K562 (cell line): ENCODE data around the gene CASTOR1. TPM values are rescaled to one million over a fixed set of nuclear protein-coding genes. Genes with fewer than 3 reads are reported as not detected.

ENCODE experiments used
- ATAC-seq: fragments of 200-7000 bp; cut with Tn5 transposase; 3 replicates; pipeline ENCODE4 v1.9.1; 2020; ENCODE audit warnings: moderate library complexity
- BruUV-seq: library from RNA; stranded (reverse); fragments of 400-500 nt; replicated peaks from 2 replicates; lab custom pipeline; 2021; lab: Mats Ljungman, UMichigan
- CTCF ChIA-PET: fragments of 300-600 bp; formaldehyde crosslinking; extraction: SDS; loops from one replicate; lab custom pipeline; 2021; ENCODE audit warnings: low intra/inter-chr PET ratio; lab: Yijun Ruan, JAX
- POLR2A ChIA-PET: fragments of 300-600, 350-650 bp; sonication (Branson Sonifier 250); formaldehyde crosslinking; extraction: SDS; loops from one replicate; lab custom pipeline; 2021; ENCODE audit warnings: antibody characterized with exemption, inconsistent platforms; lab: Yijun Ruan, JAX
- DNase-seq, 4 experiments: peaks; one replicate each; pipeline versions ENCODE4 v3.0.0 to v3.0.0-alpha.2; 2011 to 2018; ENCODE audit warnings: low spot score in 3 of 4, mixed read lengths in 3 of 4; ENCODE audit errors: extremely low read depth in 1 of 4
- FAIRE-seq: peaks from 2 replicates; lab custom pipeline; 2011; peaks lifted over from hg19 to GRCh38; lab: Jason Lieb, UNC
- H2AFZ ChIP-seq: 2 replicates; pipeline ENCODE4 v1.6.0; 2011; ENCODE audit warnings: low read depth, low read length, control low read depth, inconsistent platforms
- H3K27ac ChIP-seq: fragments of 200-600 bp; 3 replicates; pipeline ENCODE4 v1.8.0; 2011; ENCODE audit warnings: low read depth, mild to moderate bottlenecking, control low read depth, inconsistent platforms, low read length, moderate library complexity, mixed read lengths; ENCODE audit errors: extremely low read depth
- H3K27me3 ChIP-seq, 2 experiments: fragments of 300-600 bp in 1 of 2; 2 replicates in 1 of 2; 3 replicates in 1 of 2; pipeline versions ENCODE4 v1.6.0 to v1.8.0; 2011; ENCODE audit warnings: inconsistent platforms in 2 of 2, low read length in 2 of 2, mild to moderate bottlenecking in 1 of 2, mixed read lengths in 1 of 2, moderate library complexity in 1 of 2; ENCODE audit not compliant: control insufficient read depth in 2 of 2, insufficient read depth in 2 of 2
- H3K36me3 ChIP-seq: fragments of 300-600 bp; 3 replicates; pipeline ENCODE4 v1.8.0; 2011; ENCODE audit warnings: mild to moderate bottlenecking, low read length, inconsistent platforms; ENCODE audit not compliant: control insufficient read depth, insufficient read depth
- H3K4me1 ChIP-seq, 2 experiments: fragments of 200-600 bp in 1 of 2; replicated peaks in 1 of 2; 2 replicates in 1 of 2; 3 replicates in 1 of 2; pipeline versions ENCODE4 v1.5.1 to v1.8.0; 2011; ENCODE audit warnings: inconsistent platforms in 2 of 2, low read length in 2 of 2, mild to moderate bottlenecking in 1 of 2, mixed read lengths in 1 of 2, moderate library complexity in 1 of 2; ENCODE audit not compliant: control insufficient read depth in 2 of 2, insufficient read depth in 2 of 2
- H3K4me2 ChIP-seq: 2 replicates; pipeline ENCODE4 v1.6.1; 2011; ENCODE audit warnings: low read length, control low read depth, inconsistent platforms, mixed read lengths; ENCODE audit not compliant: insufficient read depth
- H3K4me3 ChIP-seq: fragments of 200-600 bp; sonication (generic), shearing (Covaris generic); 2 replicates; pipeline ENCODE4 v1.5.1; 2016; ENCODE audit warnings: control low read depth, inconsistent platforms
- H3K79me2 ChIP-seq: fragments of 200-600 bp; 3 replicates; pipeline ENCODE4 v1.8.0; 2011; ENCODE audit warnings: low read length, inconsistent platforms; ENCODE audit not compliant: control insufficient read depth, insufficient read depth
- H3K9ac ChIP-seq, 2 experiments: 2 replicates each; pipeline versions ENCODE4 v1.6.0 to v1.6.1; 2011; ENCODE audit warnings: low read depth in 2 of 2, low read length in 2 of 2, control low read depth in 1 of 2, inconsistent platforms in 1 of 2, mild to moderate bottlenecking in 1 of 2, mixed read lengths in 1 of 2; ENCODE audit not compliant: insufficient read depth in 1 of 2
- H3K9me1 ChIP-seq: one replicate; pipeline ENCODE4 v1.6.0; 2011; ENCODE audit warnings: inconsistent platforms, mild to moderate bottlenecking, low read length, moderate library complexity; ENCODE audit not compliant: control insufficient read depth, insufficient read depth
- H3K9me3 ChIP-seq: replicated peaks from 2 replicates; pipeline ENCODE4 v1.5.1; 2011; ENCODE audit warnings: low read depth, low read length, inconsistent platforms; ENCODE audit not compliant: control insufficient read depth, insufficient read depth
- H4K20me1 ChIP-seq: replicated peaks from 2 replicates; pipeline ENCODE4 v1.6.1; 2011; ENCODE audit warnings: low read length, inconsistent platforms, mixed read lengths; ENCODE audit not compliant: control insufficient read depth, insufficient read depth
- ARID2 ChIP-seq: fragments of 450-650 bp; IDR thresholded peaks from 2 replicates; pipeline ENCODE4 v1.6.1; 2017; ENCODE audit warnings: antibody characterized with exemption, mild to moderate bottlenecking
- ARID3B ChIP-seq: fragments of 250-450 bp; sonication (Bioruptor Pico); IDR thresholded peaks from 2 replicates; pipeline ENCODE4 v1.4.0; 2020; ENCODE audit warnings: borderline replicate concordance
- BRD9 ChIP-seq: fragments of 450-650 bp; IDR thresholded peaks from 2 replicates; pipeline ENCODE4 v1.6.1; 2018; ENCODE audit warnings: low read depth; ENCODE audit not compliant: partially characterized antibody
- DPF2 ChIP-seq: fragments of 450-650 bp; IDR thresholded peaks from 2 replicates; pipeline ENCODE4 v1.6.1; 2016
- MAX ChIP-seq: sonication (generic); formaldehyde crosslinking; IDR thresholded peaks from 2 replicates; pipeline ENCODE4 v1.9.0; 2022; ENCODE audit warnings: mild to moderate bottlenecking, missing genetic modification reagents
- PHF8 ChIP-seq: fragments of 200-600 bp; sonication (generic); IDR thresholded peaks from 2 replicates; pipeline ENCODE4 v1.6.1; 2012; ENCODE audit warnings: mixed run types, mild to moderate bottlenecking, inconsistent platforms, low read length, moderate library complexity, borderline replicate concordance
- RAD51 ChIP-seq: fragments of 450-650 bp; IDR thresholded peaks from 2 replicates; pipeline ENCODE4 v1.7.1; 2016; ENCODE audit warnings: low read depth, mild to moderate bottlenecking, borderline replicate concordance
- RHOXF2B ChIP-seq: fragments of 250-450 bp; sonication (Bioruptor Pico); conservative IDR thresholded peaks from 2 replicates; pipeline ENCODE4 v1.5.1; 2021
- RREB1 ChIP-seq: fragments of 250-450 bp; sonication (Bioruptor Pico); IDR thresholded peaks from 2 replicates; pipeline ENCODE4 v1.4.0; 2020
- THRAP3 ChIP-seq: fragments of 450-650 bp; IDR thresholded peaks from 2 replicates; pipeline ENCODE4 v1.6.1; 2016; ENCODE audit warnings: mild to moderate bottlenecking, inconsistent platforms, borderline replicate concordance
- ZNF584 ChIP-seq: fragments of 200-800 bp; sonication (Bioruptor generic); IDR thresholded peaks from 2 replicates; pipeline ENCODE4 v1.6.1; 2016; ENCODE audit warnings: low read depth, mild to moderate bottlenecking, missing genetic modification characterization, missing compliant biosample characterization
- WGBS: fragments of 100-300 bp; shearing (Covaris generic); methylation state at CpG from one replicate; pipeline ENCODE4 v1.1.6; 2016; ENCODE audit warnings: low coverage, mixed read lengths; ENCODE audit not compliant: insufficient coverage; ENCODE audit errors: missing lambda C conversion rate; 5-methylcytosine and 5-hydroxymethylcytosine counted together
- in situ Hi-C: fragments of 300-500 bp; cut with MboI; formaldehyde crosslinking; loops from 4 replicates; pipeline ENCODE4 v1.15.0; 2018; ENCODE audit warnings: inconsistent platforms, mixed read lengths
- intact Hi-C: fragments of 100-400 bp; cut with micrococcal nuclease; formaldehyde crosslinking; loops from 2 replicates; pipeline ENCODE4 v1.14.2; 2022
- polyA plus RNA-seq, 8 experiments: library from polyadenylated mRNA; depleted of rRNA in 4 of 8; stranded (reverse) in 5 of 8; unstranded in 3 of 8; fragments of >200 nt; fragmentation: Nextera tagmentation in 2 of 8; fragmentation: Illumina TruSeq in 1 of 8; extraction: Ambion mirVana in 2 of 8; extraction: Trizol in 1 of 8; gene quantifications; 2 replicates each; pipeline versions ENCODE4 v1.2.1 to v1.2.3, GENCODE V29; 2011 to 2014; ENCODE audit warnings: inconsistent platforms in 1 of 8, missing spikeins in 1 of 8
- total RNA-seq, 7 experiments: library from RNA; depleted of rRNA in 6 of 7; stranded (reverse); fragments of >200 nt in 6 of 7; fragmentation: Illumina TruSeq in 2 of 7; extraction: Trizol in 2 of 7; gene quantifications; 2 replicates each; pipeline versions ENCODE4 v1.2.1 to v1.2.3, GENCODE V29; 2011 to 2021; ENCODE audit warnings: low replicate concordance in 1 of 7

Gene CASTOR1
- total and polyA plus RNA-seq, 9 of the 15 experiments (the other 6 are each of a cell fraction or from before 2014, with no cell fraction given) = 0.35 to 2.6 (median 1.1) TPM

GRCh38 chr22:30238136-30238535, 51.2 kb downstream of the CASTOR1 start (continued):
- TF ChIP-seq MAX (CRISPR knock-in tag) = no peak

GRCh38 chr22:30236875-30237274, 52.4 kb downstream of the CASTOR1 start:
- no peaks in the 10 kb centered on the region for H3K9me1 ChIP-seq
- peaks cover 0 to 29% of the 10 kb centered on the region in 2 experiments; a peak in 2 of 5 replicates for H3K27me3 ChIP-seq
- no peak overlapping the region for H2AFZ ChIP-seq
- no peaks in the 10 kb centered on the region for H3K9me3 ChIP-seq
- no peak for FAIRE-seq
- ATAC-seq = no peak
- intact Hi-C loops = no loop called here
- ChIA-PET CTCF (no interaction called here), POLR2A (interaction anchor here (0.6 to 0.8 kb wide), 2 partner anchors 21 to 47 kb away, joined by 3 read pairs; no protein-coding TSS in a partner anchor)
- 50% methylated on average over 4 of the region's 5 CpGs for WGBS
- no peak overlapping the region for H3K27ac ChIP-seq
- H3K4me3 ChIP-seq = no peak overlapping the region
- H3K36me3 ChIP-seq = no peaks in the 10 kb centered on the region
- H3K79me2 ChIP-seq = no peaks in the 10 kb centered on the region
- DNase-seq = no peak
- H4K20me1 ChIP-seq = no peaks in the 10 kb centered on the region
- no peak overlapping the region for H3K9ac ChIP-seq
- H3K4me2 ChIP-seq = no peak overlapping the region
- TF ChIP-seq ZNF584 (CRISPR knock-in tag) (no peak), DPF2 (no peak), RHOXF2B (CRISPR knock-in tag) (no peak), ARID3B (CRISPR knock-in tag) (no peak), RAD51 (no peak), BRD9 (no peak), THRAP3 (no peak), ARID2 (no peak), PHF8 (no peak), RREB1 (CRISPR knock-in tag) (no peak)
- H3K4me1 ChIP-seq = peaks cover 3 to 12% of the 10 kb centered on the region in 2 experiments; a peak in 3 of 5 replicates
- no TSS peak for BruUV-seq
- in situ Hi-C loops = no loop called here
